ENCODE data around the gene HIF3A.
A peak's percentile ranks its signal among the peaks of the same experiment; 100 is the strongest.

HIF3A gene

DNA sequence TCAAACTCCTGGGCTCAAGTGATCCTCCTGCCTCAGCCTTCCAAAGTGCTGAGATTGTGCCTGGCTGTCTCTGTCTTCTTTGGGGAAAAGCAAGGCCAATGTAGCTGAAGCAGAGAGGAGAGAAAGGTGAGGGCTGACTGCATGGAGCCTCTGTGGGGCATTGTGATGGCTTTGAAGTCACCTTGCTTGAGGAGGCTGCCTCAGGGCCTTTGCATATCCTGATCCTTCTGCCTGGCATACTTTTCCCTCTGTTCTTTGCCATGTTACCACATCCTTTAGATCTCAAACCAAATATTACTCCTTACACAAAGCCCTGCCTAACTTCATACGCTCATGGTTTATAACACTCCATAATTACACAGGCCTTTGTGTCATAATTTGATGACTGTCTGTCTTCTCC, 40.6 kb downstream of the HIF3A start:
- no peak for DNase-seq

DNA sequence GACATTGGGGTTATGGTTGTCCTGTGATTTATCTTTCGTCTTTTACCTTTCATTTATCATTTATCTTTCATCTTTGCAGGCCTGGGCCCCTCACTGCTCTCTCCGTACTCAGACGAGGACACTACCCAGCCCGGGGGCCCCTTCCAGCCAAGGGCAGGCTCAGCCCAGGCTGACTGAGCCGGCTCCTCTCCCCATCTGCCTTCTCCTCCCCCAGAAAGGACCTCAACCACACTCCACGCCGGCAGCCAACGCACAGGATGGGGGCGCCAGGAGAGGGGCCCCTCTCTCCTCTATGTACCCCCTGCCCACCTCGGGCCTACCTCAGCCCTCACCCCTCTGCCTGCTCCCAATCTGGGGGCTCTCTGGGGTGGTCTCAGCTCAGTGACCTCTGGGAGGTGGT, 42.6 kb downstream of the HIF3A start:
- DNase-seq: no peak

DNA sequence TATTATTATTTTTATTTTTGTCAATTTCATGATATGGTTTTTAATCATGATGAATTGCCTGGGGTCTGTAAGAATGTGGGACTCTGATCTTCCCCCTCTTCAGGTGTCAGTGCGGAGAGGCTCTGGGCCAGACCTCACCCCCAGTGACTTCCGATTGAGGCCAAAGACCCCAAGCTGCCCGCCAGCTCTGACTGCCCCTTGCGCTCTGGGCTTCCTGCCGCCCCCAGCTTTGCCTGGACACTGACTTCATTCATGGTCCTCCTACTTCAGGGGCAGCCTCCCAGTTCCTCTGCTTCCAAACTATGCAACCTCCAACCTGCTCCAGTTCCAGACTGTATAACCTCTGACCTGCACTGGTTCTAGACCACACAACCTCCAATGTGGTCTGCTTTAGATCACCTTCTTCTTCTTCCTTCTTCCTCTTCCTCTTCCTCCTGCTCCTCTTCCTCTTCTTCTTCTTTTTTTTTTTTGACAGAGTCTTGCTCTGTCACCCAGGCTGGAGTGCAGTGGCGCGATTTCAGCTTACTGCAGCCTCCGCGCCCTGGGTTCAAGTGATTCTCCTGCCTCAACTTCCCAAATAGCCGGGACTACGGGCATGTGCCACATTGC, 43.3 kb downstream of the HIF3A start:
- DNase-seq: no peak

DNA sequence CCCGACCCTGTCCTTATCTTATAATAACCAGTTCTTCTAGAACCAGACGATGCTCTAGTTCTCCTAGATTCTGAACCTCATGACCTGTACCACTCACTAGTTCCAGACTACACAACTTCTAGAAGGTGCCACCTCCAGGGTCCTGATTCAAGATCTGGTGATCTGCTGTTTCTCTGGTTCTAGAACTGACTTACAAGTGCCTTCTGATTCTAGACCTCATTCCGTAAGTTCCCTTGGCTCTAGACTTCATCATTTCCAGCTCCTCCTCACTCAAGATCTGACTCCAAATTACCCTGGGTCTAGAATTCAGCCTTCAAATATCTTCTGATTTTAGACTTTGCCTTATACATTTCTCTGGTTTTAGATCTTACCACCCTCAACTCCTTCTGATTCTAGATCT, 45.1 kb downstream of the HIF3A start:
- no peak for DNase-seq

DNA sequence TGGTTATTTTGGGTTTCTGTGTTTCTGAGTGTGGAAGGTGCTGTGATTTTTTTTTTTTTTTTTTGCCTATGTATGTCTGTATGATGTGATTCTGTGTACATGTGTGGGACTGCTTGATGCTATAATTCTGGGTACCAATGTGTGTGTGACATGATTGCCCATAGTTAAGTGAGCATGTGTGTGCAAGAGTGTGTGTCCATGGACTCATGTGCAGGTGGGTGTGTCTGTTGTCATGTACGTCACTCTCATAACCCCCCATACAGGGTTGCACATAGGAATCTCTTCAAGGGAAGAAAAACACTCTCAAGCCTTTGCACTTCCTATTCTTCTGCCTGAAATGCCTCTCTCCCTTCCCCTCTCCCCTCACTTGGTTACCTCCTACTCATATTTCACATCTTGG, 47.5 kb downstream of the HIF3A start:
- no peak for DNase-seq

DNA sequence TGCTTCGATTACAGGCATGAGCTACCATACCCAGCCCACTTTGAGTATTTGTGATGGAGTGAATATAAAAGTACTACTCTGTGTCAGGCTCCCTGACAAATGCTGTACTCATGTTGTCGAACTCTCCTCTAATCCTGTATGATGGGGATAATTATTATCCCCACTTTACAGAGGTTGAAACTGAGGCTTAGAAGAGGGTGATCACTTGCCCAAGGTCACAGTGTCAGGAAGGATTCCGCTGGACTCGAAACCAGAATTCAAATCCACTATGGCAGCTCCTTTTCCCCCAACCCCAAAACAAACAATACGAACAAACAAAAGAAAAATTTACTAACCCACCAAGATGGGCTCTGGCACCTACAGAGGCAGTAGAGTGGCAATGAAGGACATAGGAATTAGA, 48.3 kb downstream of the HIF3A start:
- DNase-seq: no peak

DNA sequence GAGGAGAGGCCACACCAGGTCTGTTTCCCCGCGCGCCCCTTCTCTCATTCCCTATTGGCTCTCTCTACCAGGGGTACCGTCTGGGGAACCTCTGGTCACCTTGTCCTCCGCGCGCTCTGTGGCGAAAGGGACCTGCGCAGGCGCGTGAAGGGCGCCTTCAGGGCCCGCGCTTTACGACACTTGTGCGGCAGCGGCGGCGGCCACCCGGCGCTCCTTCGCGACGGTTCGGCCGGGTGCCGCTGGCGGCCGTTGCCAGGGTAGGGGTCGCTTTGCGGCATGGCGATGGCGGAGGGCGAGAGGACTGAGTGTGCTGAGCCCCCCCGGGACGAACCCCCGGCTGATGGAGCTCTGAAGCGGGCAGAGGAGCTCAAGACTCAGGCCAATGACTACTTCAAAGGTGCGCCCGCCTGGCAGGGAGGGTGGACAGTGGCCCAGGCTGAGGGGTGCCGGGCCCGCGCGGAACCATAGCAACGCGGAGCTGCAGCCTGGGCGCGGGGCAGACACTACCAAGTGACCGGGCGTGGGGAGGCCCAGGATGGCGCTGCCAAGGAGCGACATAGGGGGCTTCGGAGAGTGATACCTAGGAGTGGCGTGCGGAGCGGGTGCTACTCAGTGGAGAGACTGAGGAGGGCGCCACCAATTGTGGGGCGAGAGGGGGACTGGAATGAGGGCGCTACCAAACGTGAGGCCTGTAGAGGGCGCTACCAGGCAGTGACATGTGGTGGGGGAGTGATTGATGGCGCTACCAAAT, 50.2 kb downstream of the HIF3A start, which contains the start of gene PPP5C:
Gene PPP5C (plus strand): TSS at position 267 of the 751 bp plus-strand sequence. CDS start 10 bp downstream, at position 277.
- peak; percentile 93 for DNase-seq

DNA sequence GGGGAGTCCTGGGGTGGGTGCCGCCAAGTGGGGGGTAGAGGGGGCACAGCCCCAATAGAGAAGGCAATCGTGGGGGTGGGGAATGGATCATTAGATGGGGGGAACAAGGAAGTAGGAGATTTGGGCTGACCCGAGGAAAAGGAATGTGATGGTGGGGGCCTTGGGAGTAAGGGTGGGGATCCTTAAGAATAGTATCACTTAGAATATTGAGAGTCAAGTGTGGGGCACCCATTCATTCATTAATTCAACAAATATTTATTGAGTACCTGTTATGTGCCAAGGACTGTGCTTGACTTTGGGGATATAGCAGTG, 50.7 kb downstream of the HIF3A start:
- DNase-seq: no peak

DNA sequence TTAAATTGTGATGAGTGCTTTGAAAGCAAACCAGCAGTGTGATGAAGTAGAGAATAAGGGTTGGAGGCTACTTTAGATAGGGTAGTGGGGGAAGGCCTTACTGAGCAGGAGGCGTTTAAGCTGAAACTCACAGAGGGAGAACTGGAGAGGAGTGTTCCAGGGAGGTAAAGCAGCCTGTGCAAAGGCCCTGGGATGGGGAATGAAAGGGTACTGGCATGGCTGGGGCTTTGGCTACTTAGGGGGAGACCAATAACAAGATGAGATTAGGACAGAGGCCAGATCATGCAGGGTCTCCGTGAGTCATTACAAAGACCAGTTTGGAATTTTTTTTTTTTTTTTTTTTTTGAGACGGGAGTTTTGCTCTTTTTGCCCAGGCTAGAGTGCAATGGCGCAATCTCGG, 51.1 kb downstream of the HIF3A start:
- no peak for DNase-seq

DNA sequence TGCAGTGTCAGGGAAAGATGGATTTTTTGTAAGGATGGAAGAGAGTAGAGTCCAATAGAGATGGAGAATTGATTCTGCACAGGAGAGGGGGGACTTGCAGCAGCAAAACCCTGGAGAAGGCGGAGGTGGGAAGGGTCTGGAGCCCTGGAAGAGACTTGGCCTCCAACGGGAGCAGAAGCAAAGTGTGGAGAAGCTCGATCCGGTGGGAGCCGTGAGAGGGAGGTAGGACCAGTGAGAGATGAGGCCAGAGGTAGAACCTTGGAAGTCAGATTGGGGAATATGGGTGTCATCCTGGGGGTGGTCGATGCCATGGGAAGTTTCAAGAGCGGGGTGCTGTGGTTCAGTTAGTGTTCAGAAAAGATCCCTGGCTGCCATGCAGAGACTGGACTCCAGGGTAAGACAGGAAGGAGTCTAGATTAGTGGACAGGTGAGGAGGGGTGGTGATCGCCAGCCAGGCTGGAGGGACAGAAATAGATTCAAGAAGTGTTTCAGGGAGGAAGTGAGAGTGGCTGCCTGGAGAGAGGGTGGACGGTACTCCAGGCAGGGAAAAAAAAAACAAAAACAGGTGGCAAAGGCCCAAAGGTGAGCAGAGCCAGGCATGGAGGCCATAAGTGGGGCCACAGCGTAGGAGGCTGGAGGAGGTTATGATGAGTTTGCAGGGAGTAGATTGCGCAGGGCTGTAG, 52.6 kb downstream of the HIF3A start:
- DNase-seq: no peak

DNA sequence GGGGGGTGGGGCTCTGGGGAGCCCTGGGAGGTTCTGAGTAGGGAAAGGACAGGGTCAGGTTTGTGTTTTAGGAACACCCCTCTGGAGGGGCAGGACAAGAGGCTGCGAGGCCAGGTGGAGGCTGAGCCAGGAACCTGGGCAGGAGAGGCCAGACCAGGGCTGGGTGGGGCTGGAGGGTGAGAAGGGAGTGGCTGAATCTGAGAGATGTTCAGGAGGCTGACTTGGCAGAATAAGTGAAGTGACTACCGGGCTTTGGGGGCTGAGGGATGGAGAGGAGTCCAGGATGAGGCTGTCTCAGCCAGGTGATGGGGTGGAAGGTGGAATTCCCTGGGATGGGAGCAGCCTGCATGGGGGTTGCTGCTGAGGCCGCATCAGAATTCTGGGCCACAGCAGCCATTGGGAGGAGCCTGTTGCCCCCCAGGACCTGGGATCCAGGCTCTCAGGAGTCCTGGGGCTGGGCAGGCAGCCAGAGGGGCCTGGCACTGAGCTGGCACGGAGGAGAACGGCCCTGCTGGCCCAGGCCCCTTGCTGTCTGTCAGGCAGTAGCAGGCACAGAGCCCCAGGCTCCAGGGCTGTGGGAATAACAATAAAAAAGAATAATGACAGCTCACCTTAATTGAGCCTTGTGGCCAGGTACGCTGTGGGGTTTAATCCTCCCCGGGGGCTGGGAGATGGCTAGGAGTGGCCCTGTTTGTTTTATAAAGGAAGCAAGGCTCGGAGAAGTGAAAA, 53.4 kb downstream of the HIF3A start:
- no peak for DNase-seq

DNA sequence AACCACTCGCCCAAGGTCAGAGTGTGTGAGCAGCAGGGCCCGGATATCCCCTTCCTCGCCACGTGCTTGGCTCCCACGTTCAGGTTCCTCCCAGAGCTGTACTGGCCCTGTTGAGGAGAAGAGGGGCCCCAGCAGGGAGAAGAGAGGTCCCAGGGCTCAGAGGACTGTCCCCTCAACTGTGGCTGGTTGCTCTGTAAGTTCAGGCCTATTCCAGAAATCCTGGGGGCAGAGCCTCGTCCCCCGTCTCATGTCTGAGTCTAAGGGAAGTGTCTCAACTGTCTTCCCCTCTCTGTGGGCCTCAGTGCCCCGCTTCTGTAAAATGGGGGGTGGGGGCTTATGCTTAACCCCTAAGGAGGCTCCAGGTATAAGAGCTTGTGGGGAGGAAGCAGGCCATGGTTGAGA, 53.9 kb downstream of the HIF3A start:
- DNase-seq: peak; percentile 42

DNA sequence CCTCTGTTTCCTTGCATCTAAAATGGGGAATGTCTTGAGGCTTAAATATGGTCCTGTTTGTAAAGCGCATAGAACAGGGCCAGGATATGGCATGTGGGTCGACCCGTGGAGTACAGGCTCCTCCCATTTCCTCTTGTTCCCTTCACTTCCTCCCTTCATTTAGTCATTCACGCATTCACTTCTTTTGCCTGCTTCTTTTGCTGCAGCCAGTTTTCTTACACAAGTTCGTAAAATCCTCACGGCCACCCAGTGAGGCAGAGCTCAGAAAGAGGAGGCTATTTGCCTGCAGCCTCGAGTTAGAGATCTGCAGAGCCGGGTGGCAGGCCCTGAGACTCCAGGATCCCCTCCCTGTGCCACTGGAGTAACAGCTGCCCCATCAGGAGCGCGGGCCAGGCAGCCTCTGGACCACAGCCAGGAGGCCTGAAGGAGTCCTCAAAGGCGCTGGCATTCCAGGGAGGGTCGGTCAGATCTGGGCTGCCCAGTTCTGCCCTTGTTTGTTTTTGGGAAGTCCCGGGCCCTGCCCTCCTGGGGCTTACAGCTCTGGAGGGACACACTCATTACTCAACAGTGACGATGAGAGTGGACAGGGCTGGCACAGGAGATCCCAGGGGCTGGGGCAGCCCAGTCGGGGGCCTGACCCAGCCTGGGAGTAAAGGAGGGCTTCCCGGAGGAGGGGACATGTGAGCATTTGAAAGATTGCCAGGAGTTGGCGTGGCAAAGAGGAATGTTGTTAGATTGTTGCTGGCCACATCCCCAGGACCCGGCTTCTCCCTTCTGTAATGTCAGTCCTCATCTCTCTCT, 54.6 kb downstream of the HIF3A start:
- DNase-seq: peak; percentile 29

DNA sequence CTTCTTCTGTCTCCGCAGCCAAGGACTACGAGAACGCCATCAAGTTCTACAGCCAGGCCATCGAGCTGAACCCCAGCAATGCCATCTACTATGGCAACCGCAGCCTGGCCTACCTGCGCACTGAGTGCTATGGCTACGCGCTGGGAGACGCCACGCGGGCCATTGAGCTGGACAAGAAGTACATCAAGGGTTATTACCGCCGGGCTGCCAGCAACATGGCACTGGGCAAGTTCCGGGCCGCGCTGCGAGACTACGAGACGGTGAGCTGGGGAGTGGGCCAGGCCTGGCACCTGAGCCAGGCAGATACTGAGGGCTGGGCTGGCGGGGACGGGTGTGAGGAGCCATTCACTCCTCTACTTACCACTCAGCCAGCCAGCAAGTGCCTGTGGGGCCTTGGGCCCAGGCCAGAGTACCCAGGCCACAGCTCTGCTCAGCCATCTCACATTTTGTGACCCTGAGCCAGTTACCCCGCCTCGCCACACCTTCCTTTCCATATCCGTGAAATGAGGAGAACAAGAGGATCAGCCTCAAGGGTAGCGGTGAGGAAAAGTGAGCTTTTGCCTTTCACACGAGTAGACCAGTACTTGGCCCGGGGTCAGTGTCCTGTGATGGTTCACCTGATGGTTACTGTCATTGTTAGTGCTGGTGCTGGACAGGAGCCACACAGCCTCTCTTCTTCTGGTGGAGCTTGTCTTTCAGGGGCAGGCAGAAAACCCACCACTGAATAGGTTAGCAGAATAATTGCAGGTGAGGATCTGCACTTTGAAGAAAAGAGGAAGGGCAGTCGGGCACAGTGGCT, 57.1 kb downstream of the HIF3A start:
- no peak for DNase-seq

DNA sequence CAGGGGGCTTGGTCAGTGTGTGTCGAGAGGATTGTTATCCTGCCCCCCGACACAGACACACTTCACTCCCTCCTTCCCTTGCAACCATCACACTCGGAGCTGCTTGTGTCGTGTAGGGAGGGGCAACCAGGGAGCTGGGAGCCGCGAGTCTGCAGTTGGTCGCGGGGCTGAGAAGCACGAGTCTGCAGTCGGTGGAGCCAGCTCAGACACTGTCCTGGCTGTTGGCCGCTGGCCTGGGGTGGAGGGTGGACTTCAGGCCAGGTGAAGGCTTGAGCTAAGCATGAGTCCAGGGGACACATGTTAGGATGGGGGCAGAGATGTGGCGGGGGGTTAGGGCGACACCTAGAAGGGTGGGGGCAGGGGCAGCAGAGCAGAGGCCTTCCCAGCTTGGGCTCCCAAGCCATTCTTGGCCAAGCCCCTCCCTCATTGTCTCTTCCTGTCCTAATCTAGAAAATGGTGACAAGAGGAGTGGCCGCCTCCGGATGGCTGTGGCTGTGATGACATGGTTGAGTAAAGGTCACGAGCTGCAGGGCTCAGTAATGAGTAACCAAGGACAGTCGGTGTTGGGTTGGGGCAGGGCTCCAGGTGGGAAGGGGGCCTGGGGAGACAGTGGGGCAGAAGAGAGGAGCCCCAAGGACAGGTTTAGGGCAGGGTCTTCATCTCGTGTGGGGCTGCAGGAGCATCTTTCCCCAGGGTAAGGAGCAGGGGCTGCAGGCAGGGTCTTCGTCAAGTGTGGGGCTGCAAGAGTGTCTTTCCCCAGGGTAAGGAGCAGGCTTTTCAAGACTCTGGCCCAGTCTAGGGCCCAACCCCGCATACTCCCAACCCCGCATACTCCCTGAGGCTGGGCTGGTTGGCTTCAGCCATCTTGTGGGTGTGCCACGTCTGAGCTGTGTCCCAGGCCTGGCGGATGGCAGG, 58.6 kb downstream of the HIF3A start:
- DNase-seq: no peak

DNA sequence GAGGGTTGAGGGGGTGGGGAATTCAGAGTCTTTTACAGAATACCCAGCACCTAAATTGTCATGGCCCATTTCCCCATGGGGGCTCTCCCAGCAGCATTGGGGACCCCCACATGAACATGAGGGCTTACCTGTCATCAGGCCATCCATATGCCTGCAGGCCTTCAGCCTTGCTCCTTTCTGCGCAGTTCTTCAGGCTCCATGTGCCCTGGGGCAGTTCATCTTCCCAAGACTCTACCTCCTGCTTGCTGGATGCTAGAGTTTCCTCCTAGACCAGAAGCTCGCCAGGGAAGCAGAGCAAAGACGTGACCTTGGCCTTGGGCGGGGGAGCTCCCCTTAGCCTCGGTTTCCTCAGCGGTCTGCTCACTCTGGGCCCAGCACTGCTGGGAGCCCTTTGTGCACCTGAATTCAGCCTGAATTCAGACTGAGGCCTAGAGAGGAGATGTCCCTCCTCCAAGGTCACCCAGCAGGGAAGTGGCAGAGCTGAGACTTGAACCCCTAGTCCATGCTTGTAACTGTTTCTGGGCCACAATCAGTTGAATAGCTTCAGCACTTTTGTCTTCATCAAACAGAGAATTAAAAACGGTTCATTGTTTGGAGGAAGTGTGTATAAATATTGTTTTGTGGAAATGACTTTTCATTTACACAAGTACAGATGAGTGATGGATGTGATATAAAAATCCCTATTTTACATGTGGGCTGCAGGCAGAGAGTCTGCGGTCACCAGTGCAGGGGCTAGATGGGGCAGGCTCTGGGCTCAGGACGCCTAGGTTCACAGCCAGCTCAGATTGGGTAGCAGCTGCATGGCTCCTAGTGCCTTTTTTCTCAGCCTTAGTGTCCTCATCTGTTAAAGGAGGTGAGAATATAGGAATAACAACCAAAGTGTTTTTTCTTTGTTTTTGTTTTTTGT, 59.6 kb downstream of the HIF3A start:
- no peak for DNase-seq

DNA sequence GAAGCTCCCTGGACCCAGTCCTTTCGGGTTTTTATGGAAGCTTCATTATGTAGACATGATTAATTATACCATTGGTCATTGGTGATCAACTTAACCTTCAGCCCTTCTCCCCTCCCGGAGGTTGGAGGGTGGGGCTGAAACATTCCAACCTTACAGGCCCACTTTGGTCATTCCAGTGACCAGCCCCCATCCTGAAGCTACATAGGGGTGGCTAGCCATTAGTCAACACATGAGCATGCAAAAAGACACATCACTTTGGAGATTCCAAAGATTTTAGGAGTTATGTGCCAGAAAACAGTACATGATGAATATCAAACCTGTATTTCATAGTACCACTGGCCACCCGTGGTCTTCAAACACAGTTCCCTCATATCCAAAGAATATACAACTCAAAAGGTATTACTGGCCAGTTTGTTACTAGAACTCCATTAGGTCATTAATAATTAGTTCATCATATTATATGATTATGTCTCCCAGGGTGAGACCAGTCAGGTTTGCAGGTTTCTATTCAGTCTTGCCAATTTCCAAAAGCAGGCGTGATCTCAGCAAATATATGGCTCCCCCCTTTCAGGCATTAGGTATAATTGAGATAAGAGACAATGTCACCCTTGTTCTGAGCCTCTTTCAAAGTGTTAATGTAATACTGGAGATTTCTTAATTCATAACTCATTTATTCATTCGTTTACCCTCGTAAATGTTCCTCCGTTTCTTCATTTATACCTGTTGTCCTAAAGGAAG, 61.2 kb downstream of the HIF3A start:
- no peak for DNase-seq

DNA sequence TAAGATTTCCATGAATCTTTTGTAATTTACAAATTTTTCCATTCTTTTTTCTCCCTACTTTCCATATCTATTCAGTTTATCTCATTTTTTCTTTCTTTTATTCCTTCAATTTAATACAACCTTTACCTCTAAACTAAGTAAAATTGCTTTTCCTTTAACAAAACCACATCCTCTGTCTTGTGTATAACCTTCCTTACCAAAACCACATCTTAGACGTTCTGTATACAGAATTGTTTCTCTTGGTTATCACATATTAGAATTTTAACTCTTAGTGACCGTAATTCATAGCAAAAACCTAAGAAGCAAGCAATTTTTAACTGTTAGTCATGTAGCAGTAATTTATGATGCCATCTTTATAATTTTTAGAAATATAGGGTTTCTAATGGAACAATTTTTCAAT, 65.1 kb downstream of the HIF3A start:
- no peak for DNase-seq

DNA sequence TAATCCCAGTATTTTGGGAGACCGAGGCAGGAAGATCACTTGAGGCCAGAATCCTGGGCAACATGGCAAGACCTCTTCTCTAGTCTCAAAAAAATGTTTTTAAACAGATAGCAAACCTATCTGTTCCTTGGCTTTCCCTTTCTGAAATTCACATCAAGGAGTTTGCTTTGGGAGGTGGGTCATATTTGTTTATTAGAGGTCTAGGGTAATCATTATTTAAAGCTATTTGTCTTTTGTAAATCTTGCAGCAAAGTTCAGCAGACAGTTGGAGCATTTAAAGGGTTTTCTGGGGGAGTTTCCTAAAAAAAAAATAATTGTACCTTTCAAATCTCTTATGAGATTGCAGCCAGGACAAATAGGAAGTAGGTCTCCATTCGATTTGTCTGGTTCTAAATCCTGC, 67.5 kb downstream of the HIF3A start:
- no peak for DNase-seq

Data from KG1 (cell line).